Spleen (tissue), 11 donors: Measurements from ENCODE around the gene CCL28. TPM values are rescaled to one million over a fixed set of nuclear protein-coding genes. Genes with fewer than 3 reads are reported as not detected.
"Not testable (repeated sequence)": the region's sequence is repeated elsewhere in the genome, so short reads cannot be mapped to it uniquely, and the experiment has no call there.

Experiments
- DNase-seq: peaks from one replicate; pipeline ENCODE4 v3.0.0-alpha.2; 2020
- H3K27ac ChIP-seq, 8 donors: fragments of 200-600 bp; sonication (generic) in 7 of 8; 1 replicate in 4 of 8; 2 replicates in 4 of 8; pipeline versions ENCODE4 v1.5.0 to v1.8.0; 2016 to 2021; ENCODE audit warnings: inconsistent platforms in 4 of 8, mild to moderate bottlenecking in 4 of 8, moderate library complexity in 1 of 8
- H3K27me3 ChIP-seq, 7 donors: fragments of 200-600 bp; sonication (generic) in 6 of 7; replicated peaks in 1 of 7; 1 replicate in 4 of 7; 2 replicates in 3 of 7; pipeline versions ENCODE4 v1.5.0 to v1.8.0; 2016 to 2021; ENCODE audit warnings: inconsistent platforms in 3 of 7, mild to moderate bottlenecking in 1 of 7
- H3K36me3 ChIP-seq, 6 donors: fragments of 200-600 bp; sonication (generic) in 5 of 6; 1 replicate in 4 of 6; 2 replicates in 2 of 6; pipeline versions ENCODE4 v1.5.0 to v1.8.0; 2016 to 2021; ENCODE audit warnings: inconsistent platforms in 2 of 6
- H3K4me1 ChIP-seq, 6 donors: fragments of 200-600 bp; sonication (generic) in 5 of 6; 1 replicate in 3 of 6; 2 replicates in 3 of 6; pipeline versions ENCODE4 v1.5.0 to v1.8.0; 2016 to 2021; ENCODE audit warnings: inconsistent platforms in 3 of 6
- H3K4me3 ChIP-seq, 8 donors: fragments of 200-600 bp; sonication (generic) in 7 of 8; 1 replicate in 4 of 8; 2 replicates in 4 of 8; pipeline versions ENCODE4 v1.5.0 to v1.8.0; 2016 to 2021; ENCODE audit warnings: inconsistent platforms in 4 of 8, mild to moderate bottlenecking in 4 of 8, moderate library complexity in 2 of 8
- H3K9me3 ChIP-seq, 8 donors: fragments of 200-600 bp; sonication (generic) in 7 of 8; 1 replicate in 4 of 8; 2 replicates in 4 of 8; pipeline versions ENCODE4 v1.5.0 to v1.8.0; 2016 to 2021; ENCODE audit warnings: inconsistent platforms in 4 of 8
- CTCF ChIP-seq, 11 experiments: fragments of 200-600 bp in 7 of 11; fragments of 450-650 bp in 4 of 11; sonication (generic) in 4 of 11; IDR thresholded peaks in 8 of 11; conservative IDR thresholded peaks in 3 of 11; 1 replicate in 7 of 11; 2 replicates in 4 of 11; pipeline versions ENCODE4 v1.4.0 to v1.8.0; 2016 to 2021; ENCODE audit warnings: antibody characterized with exemption in 11 of 11, inconsistent platforms in 4 of 11, mild to moderate bottlenecking in 1 of 11
- POLR2A ChIP-seq, 3 donors: fragments of 450-650 bp; IDR thresholded peaks; one replicate each; pipeline ENCODE4 v1.5.1; 2017; ENCODE audit warnings: antibody characterized with exemption in 3 of 3, mild to moderate bottlenecking in 1 of 3
- POLR2AphosphoS5 ChIP-seq, 3 donors: sonication (generic); formaldehyde crosslinking; IDR thresholded peaks; one replicate each; pipeline ENCODE4 v1.5.1; 2017; ENCODE audit warnings: antibody characterized with exemption in 3 of 3
- WGBS, 5 donors: extraction: QIAGEN DNeasy Blood & Tissue Kit in 3 of 5; methylation state at CpG; one replicate each; pipeline versions ENCODE4 v1.1.5 to v1.1.7; 2013 to 2018; 5-methylcytosine and 5-hydroxymethylcytosine counted together
- intact Hi-C: fragments of 100-400 bp; cut with DNase I; formaldehyde crosslinking; loops from one replicate; pipeline ENCODE4 v1.15.0; 2023; ENCODE audit warnings: low total_unique reads
- polyA plus RNA-seq, 3 donors: library from polyadenylated mRNA; stranded (reverse); fragments of 200-250 nt; gene quantifications; one replicate each; pipeline ENCODE4 v1.2.1, GENCODE V29; 2013
- total RNA-seq, 7 donors: library from RNA; depleted of rRNA in 3 of 7; stranded (reverse); fragments of >200 nt in 3 of 7; fragmentation: NEBNext Ultra II Directional in 4 of 7; extraction: Animal tissue kit (Norgen Biotek cat#: 25700) in 4 of 7; gene quantifications; one replicate each; pipeline versions ENCODE4 v1.1.0 to v1.2.1, GENCODE V29; 2016 to 2021
- donor health status: healthy with polysubstance abuse.
- donor health status: DM: no; HTN: no; CAD: no; lungs with moderate emphysema.
- donor health status: DM: no; HTN: no; CAD: no.
- donor health status: Bipolar disorder and iron deficiency.
- donor health status: healthy.
- donor health status: DM: no; HTN: no; CAD: no.
- donor health status: DM: yes; HTN: yes; CAD: no.

CCL28 gene
- total and polyA plus RNA-seq, 10 donors: 3.7 to 17.1 (median 11.6) TPM

DNA sequence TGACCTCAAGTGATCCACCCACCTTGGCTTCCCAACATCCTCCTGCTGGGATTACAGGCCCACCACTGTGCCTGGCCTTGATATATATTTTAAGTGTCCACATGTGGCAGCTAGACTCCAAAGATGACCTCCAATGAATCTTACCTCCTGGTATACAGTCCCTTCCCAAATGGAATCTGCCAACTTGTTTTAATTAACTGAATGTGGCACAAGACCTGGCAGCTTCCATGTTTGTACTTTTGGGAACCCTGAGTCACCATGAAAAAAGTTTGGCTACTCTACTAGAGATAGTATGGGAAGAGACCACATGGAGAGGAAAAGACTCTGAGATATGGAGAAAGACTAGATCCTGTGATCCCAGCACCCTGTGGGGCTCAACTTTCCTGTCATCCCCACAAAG lies 42.5 kb downstream of the CCL28 start:
- H3K27me3 ChIP-seq: no peaks in the 10 kb centered on the region
- no peak for TF ChIP-seq POLR2AphosphoS5 (IDR thresholded peaks at IDR 0.05)
- TF ChIP-seq POLR2A (IDR thresholded peaks at IDR 0.05): no peak
- TF ChIP-seq CTCF (IDR thresholded peaks at IDR 0.05 in 8 of 11, conservative IDR thresholded peaks at IDR 0.05 in 3 of 11): no peak
- DNase-seq: no peak
- no peaks in the 10 kb centered on the region for H3K4me1 ChIP-seq
- H3K36me3 ChIP-seq: no peaks in the 10 kb centered on the region
- H3K27ac ChIP-seq: no peak overlapping the region
- intact Hi-C loops: no loop called here
- no peaks in the 10 kb centered on the region for H3K9me3 ChIP-seq
- H3K4me3 ChIP-seq: no peak overlapping the region

GRCh38 chr5:43367909-43368669 lies 44.1 kb downstream of the CCL28 start:
- no peak for TF ChIP-seq CTCF (IDR thresholded peaks at IDR 0.05 in 8 of 11, conservative IDR thresholded peaks at IDR 0.05 in 3 of 11)
- no peak for TF ChIP-seq POLR2A (IDR thresholded peaks at IDR 0.05)
- no peak for TF ChIP-seq POLR2AphosphoS5 (IDR thresholded peaks at IDR 0.05)
- no peaks in the 10 kb centered on the region for H3K9me3 ChIP-seq
- H3K36me3 ChIP-seq: no peaks in the 10 kb centered on the region
- H3K27me3 ChIP-seq: no peaks in the 10 kb centered on the region
- no peaks in the 10 kb centered on the region for H3K4me1 ChIP-seq
- 79 to 87% (median 86%) methylated on average over 3 of the region's 3 CpGs for WGBS, 5 donors
- DNase-seq: no peak
- H3K4me3 ChIP-seq: no peak overlapping the region
- H3K27ac ChIP-seq: no peak overlapping the region
- intact Hi-C loops: no loop called here

GRCh38 chr5:43367453-43367852 lies 44.7 kb downstream of the CCL28 start:
- no peaks in the 10 kb centered on the region for H3K36me3 ChIP-seq

DNA sequence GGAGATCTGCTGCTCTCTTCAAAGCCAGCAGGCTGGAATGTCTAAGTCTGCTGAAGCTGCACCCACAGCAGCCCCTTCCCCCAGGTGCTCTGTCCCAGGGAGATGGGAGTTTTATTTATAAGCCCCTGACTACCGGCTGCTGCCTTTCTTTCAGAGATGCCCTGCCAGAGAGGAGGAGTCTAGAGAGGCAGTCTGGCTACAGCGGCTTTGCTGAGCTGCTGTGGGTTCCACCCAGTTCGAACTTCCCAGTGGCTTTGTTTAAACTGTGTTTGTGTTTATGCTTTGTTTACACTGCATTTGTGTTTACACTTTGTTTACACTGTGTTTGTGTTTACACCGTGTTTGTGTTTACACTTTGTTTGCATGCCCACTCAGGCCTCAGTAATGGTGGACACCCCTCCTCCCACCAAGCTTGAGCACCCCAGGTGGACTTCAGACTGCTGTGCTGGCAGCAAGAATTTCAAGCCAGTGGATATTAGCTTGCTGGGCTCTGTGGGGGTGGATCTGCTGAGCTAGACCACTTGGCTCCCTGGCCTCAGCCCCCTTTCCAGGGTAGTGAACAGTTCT lies 45.4 kb downstream of the CCL28 start:
- H3K27ac ChIP-seq, intact Hi-C loops, H3K36me3 ChIP-seq, H3K4me1 ChIP-seq, DNase-seq, H3K9me3 ChIP-seq, H3K4me3 ChIP-seq, H3K27me3 ChIP-seq: not testable (repeated sequence)
- 71 to 85% (median 81%) methylated on average over 4 of the region's 4 CpGs for WGBS, 5 donors

More at GRCh38 chr5:43367453-43367852, 44.7 kb downstream of the CCL28 start:
- Histone ChIP-seq H3K4me1 (no peaks in the 10 kb centered on the region), H3K4me3 (no peak overlapping the region), H3K9me3 (no peaks in the 10 kb centered on the region), H3K27me3 (no peaks in the 10 kb centered on the region), H3K27ac (no peak overlapping the region)
- intact Hi-C loops: no loop called here
- TF ChIP-seq POLR2AphosphoS5 (IDR thresholded peaks at IDR 0.05): no peak
- TF ChIP-seq CTCF (IDR thresholded peaks at IDR 0.05 in 8 of 11, conservative IDR thresholded peaks at IDR 0.05 in 3 of 11): no peak
- no peak for TF ChIP-seq POLR2A (IDR thresholded peaks at IDR 0.05)
- WGBS, 5 donors: 81 to 92% (median 85%) methylated on average over 3 of the region's 3 CpGs
- DNase-seq: no peak

- H3K27me3 ChIP-seq, intact Hi-C loops, DNase-seq, H3K4me3 ChIP-seq, H3K36me3 ChIP-seq, H3K4me1 ChIP-seq, H3K27ac ChIP-seq: not testable (repeated sequence)
- H3K9me3 ChIP-seq: peaks cover 0 to 16% (median 13%) of the 10 kb centered on the region in 8 donors
- WGBS, 5 donors: 85 to 95% (median 92%) methylated on average over 2 of the region's 2 CpGs
Measured at GRCh38 chr5:43365155-43365554, 47.0 kb downstream of the CCL28 start.
